SK-N-SH (cell line): ENCODE measurements around the gene SON. TPM values are rescaled to one million over a fixed set of nuclear protein-coding genes. Genes with fewer than 3 reads are reported as not detected.
"Not testable (repeated sequence)": the region's sequence is repeated elsewhere in the genome, so short reads cannot be mapped to it uniquely, and the experiment has no call there.

ENCODE experiments used
- CTCF ChIA-PET: fragments of 300-600, 350-600 bp; formaldehyde crosslinking; extraction: SDS; loops from one replicate; lab custom pipeline; 2021; lab: Yijun Ruan, JAX
- POLR2A ChIA-PET: fragments of 350-600 bp; sonication (Branson Sonifier 250); formaldehyde crosslinking; extraction: SDS; loops from one replicate; lab custom pipeline; 2020; ENCODE audit warnings: antibody characterized with exemption, inconsistent platforms; lab: Yijun Ruan, JAX
- DNase-seq: peaks from one replicate; pipeline ENCODE4 v3.0.0; 2012
- H2AFZ ChIP-seq: fragments of 200-600 bp; sonication (generic); 2 replicates; pipeline ENCODE4 v1.8.1; 2016; ENCODE audit warnings: antibody characterized with exemption, mild to moderate bottlenecking, low read depth
- H3F3A ChIP-seq: fragments of 200-600 bp; sonication (generic); replicated peaks from 2 replicates; pipeline ENCODE3; 2016; ENCODE audit warnings: antibody characterized with exemption, mild to moderate bottlenecking; ENCODE audit not compliant: insufficient read depth
- H3K27ac ChIP-seq, 2 experiments: fragments of 200-500 bp in 1 of 2; fragments of 200-600 bp in 1 of 2; sonication (Bioruptor generic) in 1 of 2; sonication (generic), shearing (Covaris generic) in 1 of 2; 2 replicates each; pipeline versions ENCODE4 v1.5.1 to v1.6.1; 2014 to 2016; ENCODE audit warnings: low read depth in 2 of 2, inconsistent platforms in 1 of 2, low read length in 1 of 2, mild to moderate bottlenecking in 1 of 2, mixed read lengths in 1 of 2
- H3K27me3 ChIP-seq: fragments of 200-600 bp; sonication (generic), shearing (Covaris generic); 2 replicates; pipeline ENCODE4 v1.6.1; 2016; ENCODE audit warnings: mixed run types; ENCODE audit not compliant: insufficient read depth
- H3K36me3 ChIP-seq, 2 experiments: fragments of 200-500 bp in 1 of 2; fragments of 200-600 bp in 1 of 2; sonication (Bioruptor generic) in 1 of 2; sonication (generic) in 1 of 2; replicated peaks in 1 of 2; 2 replicates each; pipeline versions ENCODE3 to v1.5.1; 2014 to 2016; ENCODE audit warnings: low read length in 1 of 2, mild to moderate bottlenecking in 1 of 2; ENCODE audit not compliant: insufficient read depth in 2 of 2, control insufficient read depth in 1 of 2
- H3K4me1 ChIP-seq, 2 experiments: fragments of 200-500 bp in 1 of 2; fragments of 200-600 bp in 1 of 2; sonication (Bioruptor generic) in 1 of 2; sonication (generic), shearing (Covaris generic) in 1 of 2; 2 replicates each; pipeline versions ENCODE4 v1.5.1 to v1.6.1; 2014 to 2016; ENCODE audit warnings: low read depth in 1 of 2, low read length in 1 of 2, mixed run types in 1 of 2; ENCODE audit not compliant: insufficient read depth in 2 of 2, control insufficient read depth in 1 of 2
- H3K4me2 ChIP-seq: fragments of 200-600 bp; sonication (generic), shearing (Covaris generic); 2 replicates; pipeline ENCODE4 v1.6.1; 2017; ENCODE audit warnings: mixed run types
- H3K4me3 ChIP-seq, 2 experiments: fragments of 200-500 bp in 1 of 2; fragments of 200-600 bp in 1 of 2; sonication (Bioruptor generic) in 1 of 2; sonication (generic), shearing (Covaris generic) in 1 of 2; 2 replicates each; pipeline versions ENCODE4 v1.5.1 to v1.8.1; 2014 to 2016; ENCODE audit warnings: low read depth in 2 of 2, inconsistent platforms in 1 of 2, low read length in 1 of 2, mild to moderate bottlenecking in 1 of 2, mixed read lengths in 1 of 2, moderate library complexity in 1 of 2
- H3K79me2 ChIP-seq: fragments of 200-600 bp; sonication (generic); 2 replicates; pipeline ENCODE4 v1.8.1; 2017; ENCODE audit warnings: mild to moderate bottlenecking; ENCODE audit not compliant: insufficient read depth
- H3K9ac ChIP-seq: fragments of 200-600 bp; sonication (generic); 2 replicates; pipeline ENCODE4 v1.6.1; 2017; ENCODE audit warnings: mixed run types
- H3K9me2 ChIP-seq: fragments of 200-600 bp; sonication (generic); 2 replicates; pipeline ENCODE4 v1.6.1; 2017; ENCODE audit warnings: mixed run types
- H3K9me3 ChIP-seq: fragments of 200-600 bp; sonication (generic); 2 replicates; pipeline ENCODE4 v1.6.1; 2017; ENCODE audit warnings: mixed run types, mild to moderate bottlenecking, moderate library complexity
- H4K20me1 ChIP-seq: fragments of 200-600 bp; sonication (generic); 2 replicates; pipeline ENCODE4 v1.6.1; 2017; ENCODE audit warnings: mild to moderate bottlenecking, mixed run types; ENCODE audit not compliant: insufficient read depth
- CTCF ChIP-seq: fragments of 200-600 bp; sonication (generic); IDR thresholded peaks from 2 replicates; pipeline ENCODE4 v1.6.1; 2017; ENCODE audit warnings: antibody characterized with exemption, mild to moderate bottlenecking, moderate library complexity
- ELF1 ChIP-seq: IDR thresholded peaks from 2 replicates; pipeline ENCODE4 v1.4.0; 2012
- EP300 ChIP-seq, 2 experiments: IDR thresholded peaks; 2 replicates each; pipeline versions ENCODE4 v1.4.0 to v1.6.1; 2012; ENCODE audit warnings: borderline replicate concordance in 1 of 2, low read depth in 1 of 2, low read length in 1 of 2
- FOSL2 ChIP-seq: IDR thresholded peaks from 2 replicates; pipeline ENCODE4 v1.4.0; 2012; ENCODE audit warnings: low read depth, mild to moderate bottlenecking, moderate library complexity, borderline replicate concordance
- FOXM1 ChIP-seq: IDR thresholded peaks from 2 replicates; pipeline ENCODE4 v1.4.0; 2012; ENCODE audit warnings: low read depth, mild to moderate bottlenecking
- MEF2A ChIP-seq: IDR thresholded peaks from 2 replicates; pipeline ENCODE4 v1.4.0; 2012; ENCODE audit warnings: low read depth, borderline replicate concordance
- MXI1 ChIP-seq: IDR thresholded peaks from 2 replicates; pipeline ENCODE4 v1.6.1; 2012; ENCODE audit warnings: mild to moderate bottlenecking, low read depth, low read length, improper control_type of control experiment
- POLR2AphosphoS5 ChIP-seq: IDR thresholded peaks from 2 replicates; pipeline ENCODE4 v1.6.1; 2012; ENCODE audit warnings: low read depth, low read length
- REST ChIP-seq: IDR thresholded peaks from 2 replicates; pipeline ENCODE4 v1.6.1; 2012; ENCODE audit warnings: mild to moderate bottlenecking, low read depth, low read length, moderate library complexity
- RFX5 ChIP-seq: IDR thresholded peaks from 2 replicates; pipeline ENCODE4 v1.6.1; 2012; ENCODE audit warnings: mild to moderate bottlenecking, improper control_type of control experiment, low read length
- SIN3A ChIP-seq: IDR thresholded peaks from 2 replicates; pipeline ENCODE4 v1.6.1; 2012; ENCODE audit warnings: low read depth, mild to moderate bottlenecking, low read length, moderate library complexity, borderline replicate concordance
- TAF1 ChIP-seq: IDR thresholded peaks from 2 replicates; pipeline ENCODE4 v1.6.1; 2012; ENCODE audit warnings: low read depth, mild to moderate bottlenecking, low read length, moderate library complexity, borderline replicate concordance
- TCF12 ChIP-seq: IDR thresholded peaks from 2 replicates; pipeline ENCODE4 v1.4.0; 2012
- USF1 ChIP-seq: IDR thresholded peaks from 2 replicates; pipeline ENCODE4 v1.4.0; 2012; ENCODE audit warnings: low read depth, borderline replicate concordance
- USF2 ChIP-seq: fragments of 150-350 bp; IDR thresholded peaks from 2 replicates; pipeline ENCODE4 v1.6.1; 2017; ENCODE audit warnings: antibody characterized with exemption, low read length, low read depth, borderline replicate concordance
- YY1 ChIP-seq: IDR thresholded peaks from 2 replicates; pipeline ENCODE4 v1.4.0; 2012; ENCODE audit warnings: low read depth, mild to moderate bottlenecking
- WGBS: methylation state at CpG from one replicate; pipeline ENCODE4 v1.1.6; 2017; ENCODE audit warnings: low lambda C conversion rate; 5-methylcytosine and 5-hydroxymethylcytosine counted together
- polyA plus RNA-seq, 3 experiments: library from polyadenylated mRNA; depleted of rRNA; stranded (reverse); fragments of >200 nt; gene quantifications; 2 replicates each; pipeline ENCODE4 v1.2.3, GENCODE V29; 2012

SON gene
- polyA plus RNA-seq, 1 of the 3 experiments (the other 2 are of a cell fraction), result 45.9 TPM

GRCh38 chr21:33576741-33577141, 33.9 kb downstream of the SON start:
- POLR2A ChIA-PET, H3K27ac ChIP-seq, H3K9ac ChIP-seq, H3K4me2 ChIP-seq, H3K4me3 ChIP-seq, CTCF ChIA-PET, DNase-seq, H2AFZ ChIP-seq, H3K9me2 ChIP-seq, H3K9me3 ChIP-seq, H3K27me3 ChIP-seq, H3K4me1 ChIP-seq: not testable (repeated sequence)
- peaks cover 60% of the 10 kb centered on the region for H3F3A ChIP-seq
- H3K36me3 ChIP-seq, result peaks cover 75 to 87% of the 10 kb centered on the region in 2 experiments
- WGBS, result 50% methylated on average over 2 of the region's 2 CpGs
- H4K20me1 ChIP-seq, result peaks cover 15% of the 10 kb centered on the region
- H3K79me2 ChIP-seq, result peaks cover 33% of the 10 kb centered on the region; the same call in 1 of the 2 replicates

- no peak overlapping the region for H3K4me2 ChIP-seq
- ChIA-PET CTCF (interaction anchor here (2.8 kb wide), 1 partner anchor 10 kb away, joined by 8 read pairs; the partner anchor contains the start of gene DONSON), POLR2A (interaction anchor here (0.7 kb wide), 1 partner anchor 26 kb away, joined by 3 read pairs; no protein-coding TSS in a partner anchor)
- H3K36me3 ChIP-seq, result peaks cover 70 to 74% of the 10 kb centered on the region in 2 experiments
- DNase-seq, result no peak
- peaks cover 0 to 6% of the 10 kb centered on the region in 2 experiments; a peak in 1 of 4 replicates for H3K4me1 ChIP-seq
- 95% methylated on average over 2 of the region's 2 CpGs for WGBS
- H4K20me1 ChIP-seq, result peaks cover 15% of the 10 kb centered on the region
- H3K9ac ChIP-seq, result no peak overlapping the region
- no peak overlapping the region for H2AFZ ChIP-seq
- H3K4me3 ChIP-seq, result no peak overlapping the region
- peaks cover 62% of the 10 kb centered on the region for H3F3A ChIP-seq
- TF ChIP-seq CTCF, result no peak
- no peak for TF ChIP-seq USF2
- no peak for TF ChIP-seq POLR2AphosphoS5
- TF ChIP-seq SIN3A, result no peak
- no peak for TF ChIP-seq RFX5
- no peak for TF ChIP-seq MEF2A
- no peak for TF ChIP-seq EP300 (IDR thresholded peaks at IDR 0.05; ENCODE audit: borderline replicate concordance in 1 of 2, low read depth in 1 of 2, low read length in 1 of 2)
- TF ChIP-seq TCF12, result no peak
- TF ChIP-seq ELF1, result no peak
- no peak for TF ChIP-seq FOSL2
- no peak for TF ChIP-seq TAF1
- no peak for TF ChIP-seq FOXM1
- no peak for TF ChIP-seq YY1
- no peak for TF ChIP-seq USF1
- no peak for TF ChIP-seq MXI1
- TF ChIP-seq REST, result no peak
- peak overlapping the region in 1 of 2 experiments; percentile 50; a peak in 1 of 4 replicates for H3K27ac ChIP-seq
- H3K9me3 ChIP-seq, result no peaks in the 10 kb centered on the region
- H3K9me2 ChIP-seq, result no peaks in the 10 kb centered on the region
- H3K79me2 ChIP-seq, result peaks cover 24% of the 10 kb centered on the region; the same call in 1 of the 2 replicates
- H3K27me3 ChIP-seq, result no peaks in the 10 kb centered on the region
Measured at GRCh38 chr21:33578214-33578613, 35.4 kb downstream of the SON start.
